HG02588 (cell line): Measurements from ENCODE around the gene FXR2.

Experiments used
- ATAC-seq: cut with Tn5 transposase; IDR thresholded peaks from one replicate; pipeline ENCODE4 v1.9.1; 2021; ENCODE audit warnings: mild to moderate bottlenecking, moderate library complexity; ENCODE audit not compliant: unreplicated experiment

The FXR2 gene

GRCh38 chr17:7552621-7553051, 62.1 kb downstream of the FXR2 start:
- ATAC-seq: peak; percentile 46

DNA sequence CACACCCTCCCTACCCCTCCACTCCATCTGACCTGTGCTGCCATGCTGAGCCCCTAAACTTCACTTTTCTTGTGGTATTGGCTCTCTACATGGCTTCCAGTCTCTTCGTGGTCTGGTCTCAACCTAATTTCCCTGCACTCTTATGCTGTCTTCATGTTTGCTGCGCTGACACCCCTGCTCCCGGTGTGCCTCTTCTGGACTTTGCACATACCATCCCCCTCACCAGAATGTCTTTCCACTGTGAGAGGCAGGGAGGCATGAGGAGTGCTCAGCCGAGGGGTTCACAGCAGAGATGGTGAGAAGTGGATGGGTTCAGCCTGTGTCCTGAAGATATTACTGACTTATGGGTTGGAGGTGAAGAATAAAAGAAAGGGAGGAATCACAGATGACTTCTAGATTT, 63.3 kb downstream of the FXR2 start:
- ATAC-seq: no peak

GRCh38 chr17:7550344-7550743, 64.4 kb downstream of the FXR2 start:
- ATAC-seq: no peak

DNA sequence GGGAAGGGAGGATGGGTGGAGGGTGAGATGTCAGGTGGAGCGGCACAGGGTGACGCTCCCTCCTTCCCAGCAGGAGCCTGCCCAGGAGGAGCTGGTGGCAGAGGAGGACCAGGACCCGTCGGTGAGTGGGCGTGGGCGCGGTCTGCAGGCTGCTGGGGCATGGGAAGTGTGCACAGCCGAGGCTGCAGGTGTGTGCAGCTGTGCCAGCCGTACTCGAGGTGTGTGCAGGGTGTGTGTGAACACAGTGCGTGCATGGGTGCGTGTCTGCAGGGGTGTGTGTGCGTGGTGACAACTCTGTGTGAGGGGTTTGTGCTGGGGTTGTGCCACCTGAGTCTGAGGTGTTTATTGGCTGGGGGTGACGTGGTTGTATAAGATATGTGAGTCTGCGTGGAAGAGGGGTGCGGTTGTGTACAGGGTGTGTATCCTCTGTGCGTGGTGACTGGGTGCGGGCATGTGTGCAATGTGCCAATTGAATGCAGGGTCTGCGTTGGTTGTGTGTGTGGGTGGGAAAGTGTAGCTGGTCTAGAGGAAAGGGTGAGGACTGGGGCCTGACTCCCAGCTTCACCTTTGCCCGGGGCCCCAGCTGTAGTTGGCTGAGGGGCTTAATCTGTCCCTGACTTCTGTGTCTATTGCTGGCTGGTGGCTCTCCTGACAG, 65.2 kb downstream of the FXR2 start:
- no peak for ATAC-seq

DNA sequence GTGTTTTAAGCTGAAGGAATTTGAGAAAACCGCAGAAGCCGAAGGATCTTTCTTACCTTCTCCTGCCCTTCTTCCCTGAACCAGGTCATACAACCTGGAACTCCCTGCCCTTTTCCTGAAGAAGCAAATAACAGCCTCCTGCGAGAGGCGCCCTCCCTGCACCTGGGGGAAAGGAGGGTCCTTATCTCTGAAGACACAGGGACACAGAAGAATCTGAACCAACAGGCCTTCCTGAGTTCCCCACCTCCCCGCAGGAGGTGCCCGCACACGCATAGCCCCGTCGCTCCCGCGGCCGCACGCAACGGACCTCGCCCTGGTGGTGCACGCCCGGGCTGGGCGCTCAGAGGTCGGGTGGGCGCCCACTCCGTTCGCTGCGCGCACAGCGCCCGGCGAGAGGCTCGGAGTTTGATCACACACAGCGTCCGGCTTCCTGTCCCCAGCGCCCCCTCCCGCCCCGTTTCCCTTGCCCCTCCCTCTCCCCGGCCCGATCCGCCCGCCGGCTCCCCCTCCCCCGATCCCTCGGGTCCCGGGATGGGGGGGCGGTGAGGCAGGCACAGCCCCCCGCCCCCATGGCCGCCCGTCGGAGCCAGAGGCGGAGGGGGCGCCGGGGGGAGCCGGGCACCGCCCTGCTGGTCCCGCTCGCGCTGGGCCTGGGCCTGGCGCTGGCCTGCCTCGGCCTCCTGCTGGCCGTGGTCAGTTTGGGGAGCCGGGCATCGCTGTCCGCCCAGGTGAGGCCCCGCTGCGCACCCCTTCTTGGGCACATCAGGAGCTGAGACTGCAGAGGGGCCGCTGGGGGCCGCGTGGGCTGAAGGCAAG, 65.9 kb downstream of the FXR2 start, which contains the start of gene TNFSF12:
Gene TNFSF12, plus strand, starts transcription at position 474 of the 816 bp plus-strand sequence. Its CDS starts 96 bp downstream, at position 570.
- ATAC-seq: no peak

GRCh38 chr17:7544911-7545310, 69.8 kb downstream of the FXR2 start:
- no peak for ATAC-seq
